ENCODE results near the gene PRKN. TPM values are rescaled to one million over a fixed set of nuclear protein-coding genes. Genes with fewer than 3 reads are reported as not detected.

The PRKN gene
- total and polyA plus RNA-seq, 2 donors (not counting 3 experiments of a cell fraction or from before 2014, with no cell fraction given): 0.06 TPM; not detected in 1

DNA sequence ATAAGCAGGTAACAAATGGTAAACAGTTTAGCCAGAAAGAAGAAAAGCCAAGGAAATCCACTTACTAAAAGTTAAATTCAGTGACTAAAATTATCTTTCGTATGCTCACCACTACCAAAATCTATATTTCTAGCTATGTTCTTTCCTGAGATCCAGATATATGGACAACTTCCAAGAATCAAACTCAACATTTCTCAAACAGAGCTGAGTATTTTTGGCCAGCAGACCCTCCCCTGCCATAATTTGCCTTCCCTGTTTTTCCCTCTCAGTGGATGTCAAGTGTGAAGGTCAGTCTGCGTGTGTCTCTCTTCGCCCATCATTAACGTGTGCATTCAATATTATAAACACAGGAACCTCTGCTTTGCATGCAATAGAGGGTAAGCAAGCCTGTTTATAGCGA is 42.0 kb downstream of the PRKN start:
- ChIA-PET POLR2A (no interaction called here), CTCF (no interaction called here)
- intact Hi-C loops (cut with micrococcal nuclease) (no loop called here), dilution Hi-C loops (cut with MboI; ENCODE audit: extremely low pct_ligation_motif_present, low sequenced_read_pairs) (no loop called here)
- no TSS peak for BruUV-seq (replicated peaks)
- no peak overlapping the region for H3K4me2 ChIP-seq (ENCODE audit: insufficient read depth, low read length)
- no peaks in the 10 kb centered on the region for H3K36me3 ChIP-seq (ENCODE audit: control insufficient read depth in 2 of 2, extremely low read depth in 1 of 2, insufficient read depth in 2 of 2, low read length in 2 of 2)
- no peak overlapping the region for H3K9ac ChIP-seq (replicated peaks; ENCODE audit: extremely low read depth, insufficient read depth, low read length)
- H3K79me2 ChIP-seq (ENCODE audit: control insufficient read depth, insufficient read depth, low read length): no peaks in the 10 kb centered on the region
- H3K4me3 ChIP-seq (replicated peaks in 1 of 3; ENCODE audit: insufficient read depth in 1 of 3, low read depth in 1 of 3, low read length in 3 of 3): no peak overlapping the region
- H3K9me1 ChIP-seq (replicated peaks; ENCODE audit: control insufficient read depth, extremely low read depth, insufficient read depth, low read length): no peaks in the 10 kb centered on the region
- no peaks in the 10 kb centered on the region for H4K20me1 ChIP-seq (replicated peaks; ENCODE audit: control insufficient read depth, extremely low read depth, insufficient read depth, low read length)
- no peak overlapping the region for H2AFZ ChIP-seq (ENCODE audit: low read depth, low read length)
- H3K4me1 ChIP-seq (ENCODE audit: control insufficient read depth, extremely low read depth, insufficient read depth, low read length): no peaks in the 10 kb centered on the region
- DNase-seq (ENCODE audit: low read depth, low spot score) (no peak), FAIRE-seq (no peak)
- H3K27me3 ChIP-seq (ENCODE audit: control insufficient read depth in 2 of 2, insufficient read depth in 2 of 2, low read length in 2 of 2): no peaks in the 10 kb centered on the region
- no peak for TF ChIP-seq POLR2AphosphoS5 (IDR thresholded peaks at IDR 0.05; ENCODE audit: insufficient read depth, low read depth, low read length)
- TF ChIP-seq GATA2 (IDR thresholded peaks at IDR 0.05; ENCODE audit: insufficient read depth, insufficient read length, low read depth, low read length): no peak
- TF ChIP-seq MYC (IDR thresholded peaks at IDR 0.05; ENCODE audit: low read depth, low read length): no peak
- no peak for TF ChIP-seq EZH2 (IDR thresholded peaks at IDR 0.05; ENCODE audit: borderline replicate concordance, low read depth, low read length, severe bottlenecking)
- TF ChIP-seq, protein P1, sequence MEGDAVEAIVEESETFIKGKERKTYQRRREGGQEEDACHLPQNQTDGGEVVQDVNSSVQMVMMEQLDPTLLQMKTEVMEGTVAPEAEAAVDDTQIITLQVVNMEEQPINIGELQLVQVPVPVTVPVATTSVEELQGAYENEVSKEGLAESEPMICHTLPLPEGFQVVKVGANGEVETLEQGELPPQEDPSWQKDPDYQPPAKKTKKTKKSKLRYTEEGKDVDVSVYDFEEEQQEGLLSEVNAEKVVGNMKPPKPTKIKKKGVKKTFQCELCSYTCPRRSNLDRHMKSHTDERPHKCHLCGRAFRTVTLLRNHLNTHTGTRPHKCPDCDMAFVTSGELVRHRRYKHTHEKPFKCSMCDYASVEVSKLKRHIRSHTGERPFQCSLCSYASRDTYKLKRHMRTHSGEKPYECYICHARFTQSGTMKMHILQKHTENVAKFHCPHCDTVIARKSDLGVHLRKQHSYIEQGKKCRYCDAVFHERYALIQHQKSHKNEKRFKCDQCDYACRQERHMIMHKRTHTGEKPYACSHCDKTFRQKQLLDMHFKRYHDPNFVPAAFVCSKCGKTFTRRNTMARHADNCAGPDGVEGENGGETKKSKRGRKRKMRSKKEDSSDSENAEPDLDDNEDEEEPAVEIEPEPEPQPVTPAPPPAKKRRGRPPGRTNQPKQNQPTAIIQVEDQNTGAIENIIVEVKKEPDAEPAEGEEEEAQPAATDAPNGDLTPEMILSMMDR (IDR thresholded peaks at IDR 0.05; ENCODE audit: extremely low read depth in 1 of 2, insufficient read depth in 1 of 2, low read depth in 1 of 2, low read length in 2 of 2): no peak
- no peak for TF ChIP-seq JUN (IDR thresholded peaks at IDR 0.05; ENCODE audit: borderline replicate concordance, insufficient read depth, insufficient read length, low read depth)
- TF ChIP-seq POLR2A (IDR thresholded peaks at IDR 0.05; ENCODE audit: low read depth, low read length): no peak
- TF ChIP-seq, protein P2, sequence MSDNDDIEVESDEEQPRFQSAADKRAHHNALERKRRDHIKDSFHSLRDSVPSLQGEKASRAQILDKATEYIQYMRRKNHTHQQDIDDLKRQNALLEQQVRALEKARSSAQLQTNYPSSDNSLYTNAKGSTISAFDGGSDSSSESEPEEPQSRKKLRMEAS (IDR thresholded peaks at IDR 0.05; ENCODE audit: insufficient read depth, insufficient read length): no peak
- no peak for TF ChIP-seq FOS (IDR thresholded peaks at IDR 0.05; ENCODE audit: borderline replicate concordance, insufficient read depth, low read length)
- no peaks in the 10 kb centered on the region for H3K9me3 ChIP-seq (replicated peaks; ENCODE audit: control insufficient read depth, insufficient read depth, low read length)
- no peak overlapping the region for H3K27ac ChIP-seq (ENCODE audit: insufficient read depth, low read depth, low read length)

All from endothelial cell of umbilical vein (primary cell).